Urothelium cell line (cell line): ENCODE measurements around the gene CSRNP2.
"Not testable (repeated sequence)": the region's sequence is repeated elsewhere in the genome, so short reads cannot be mapped to it uniquely, and the experiment has no call there.

ENCODE experiments used
- DNase-seq: peaks from one replicate; pipeline ENCODE4 v3.0.0; 2011; ENCODE audit warnings: low spot score, mixed read lengths
- FAIRE-seq: peaks from 2 replicates; lab custom pipeline; 2011; peaks lifted over from hg19 to GRCh38; lab: Jason Lieb, UNC

The CSRNP2 gene

GRCh38 chr12:51078866-51079265, 4.5 kb downstream of the CSRNP2 start:
- DNase-seq, FAIRE-seq: not testable (repeated sequence)

- FAIRE-seq = not testable (repeated sequence)
Measured at GRCh38 chr12:51078346-51078745, 5.0 kb downstream of the CSRNP2 start.

GRCh38 chr12:51077930-51078329, 5.5 kb downstream of the CSRNP2 start:
- no peak for FAIRE-seq
- DNase-seq = no peak

More at GRCh38 chr12:51078346-51078745, 5.0 kb downstream of the CSRNP2 start:
- DNase-seq = not testable (repeated sequence)

- DNase-seq = no peak
- FAIRE-seq = no peak
Measured at GRCh38 chr12:51076236-51076930, 7.0 kb downstream of the CSRNP2 start.

GRCh38 chr12:51075390-51075789, 8.0 kb downstream of the CSRNP2 start:
- FAIRE-seq (no peak), DNase-seq (no peak)

- DNase-seq = no peak
- no peak for FAIRE-seq
Measured at GRCh38 chr12:51071663-51072062, 11.7 kb downstream of the CSRNP2 start.

GRCh38 chr12:51070004-51070403, 13.4 kb downstream of the CSRNP2 start:
- no peak for FAIRE-seq
- DNase-seq = no peak

GRCh38 chr12:51067771-51068170, 15.6 kb downstream of the CSRNP2 start:
- DNase-seq (no peak), FAIRE-seq (no peak)

- DNase-seq (no peak), FAIRE-seq (no peak)
Measured at GRCh38 chr12:51067229-51067628, 16.2 kb downstream of the CSRNP2 start.

- DNase-seq = no peak
- FAIRE-seq = no peak
Measured at GRCh38 chr12:51065530-51065929, 17.9 kb downstream of the CSRNP2 start.

- DNase-seq (no peak), FAIRE-seq (no peak)
Measured at GRCh38 chr12:51062631-51063397, 20.6 kb downstream of the CSRNP2 start.

GRCh38 chr12:51059086-51059485, 24.3 kb downstream of the CSRNP2 start:
- no peak for DNase-seq
- no peak for FAIRE-seq

GRCh38 chr12:51056242-51056641, 27.2 kb downstream of the CSRNP2 start:
- no peak for DNase-seq

GRCh38 chr12:51055060-51055459, 28.3 kb downstream of the CSRNP2 start:
- no peak for DNase-seq
- no peak for FAIRE-seq

More at GRCh38 chr12:51056242-51056641, 27.2 kb downstream of the CSRNP2 start:
- no peak for FAIRE-seq

GRCh38 chr12:51051787-51052186, 31.6 kb downstream of the CSRNP2 start:
- no peak for FAIRE-seq

GRCh38 chr12:51049525-51049924, 33.9 kb downstream of the CSRNP2 start:
- FAIRE-seq = no peak
- DNase-seq = no peak

More at GRCh38 chr12:51051787-51052186, 31.6 kb downstream of the CSRNP2 start:
- DNase-seq = no peak

- FAIRE-seq (no peak), DNase-seq (no peak)
Measured at GRCh38 chr12:51048661-51049251, 34.6 kb downstream of the CSRNP2 start.

GRCh38 chr12:51047655-51048540, 35.5 kb downstream of the CSRNP2 start, which contains the start of gene LETMD1:
LETMD1 (plus strand) TSS chr12:51048327; CDS start chr12:51048357, 30 bp downstream.
- DNase-seq = peak; percentile 95
- peak; percentile 48 for FAIRE-seq

- DNase-seq = no peak
- no peak for FAIRE-seq
Measured at GRCh38 chr12:51036279-51036678, 47.1 kb downstream of the CSRNP2 start.

GRCh38 chr12:51033457-51034089, 49.8 kb downstream of the CSRNP2 start:
- DNase-seq = no peak
- no peak for FAIRE-seq
